NCI-H2029 (cell line): ENCODE measurements around the gene UVRAG.
"Not testable (repeated sequence)": the region's sequence is repeated elsewhere in the genome, so short reads cannot be mapped to it uniquely, and the experiment has no call there.

ENCODE experiments used
- DNase-seq: peaks from one replicate; lab custom pipeline; 2025; lab: John Stamatoyannopoulos, UW

UVRAG gene

DNA sequence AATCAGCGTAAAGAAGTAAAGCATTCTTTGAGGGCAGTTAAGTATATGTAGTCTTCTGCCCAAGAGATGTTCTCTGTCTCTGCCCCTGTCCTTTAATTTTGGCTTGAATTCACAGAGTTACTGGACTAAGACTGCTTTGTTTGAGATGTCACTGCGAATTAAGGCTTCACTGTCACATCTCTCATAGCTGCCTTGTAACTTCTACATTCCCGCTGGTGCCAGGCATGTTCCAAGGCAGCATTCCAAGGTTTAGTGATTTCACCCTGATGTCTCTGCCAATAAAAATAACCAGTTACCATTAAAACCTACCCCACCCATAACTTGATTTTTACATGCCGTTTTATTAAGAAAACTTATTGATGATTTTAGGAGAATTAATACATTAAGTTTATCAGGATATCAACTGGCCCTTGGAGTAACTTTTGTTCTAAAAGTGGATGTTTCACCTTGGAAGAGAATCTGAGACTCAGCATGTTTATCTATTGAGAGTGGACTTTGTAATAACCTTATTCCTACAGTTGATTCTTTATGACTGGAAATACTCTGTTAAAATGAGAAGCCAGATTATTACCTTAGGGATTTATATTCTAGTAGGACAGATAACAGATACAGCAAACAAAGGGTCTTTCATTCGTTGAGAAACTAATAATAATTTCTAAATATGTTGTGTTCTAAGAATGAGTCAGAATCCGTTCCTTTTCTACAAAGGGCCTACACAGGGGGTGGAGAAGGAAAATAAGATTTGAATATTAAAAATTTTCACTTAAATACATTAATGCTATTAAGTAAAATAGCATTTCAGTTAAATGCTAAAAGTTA, 110.2 kb downstream of the UVRAG start:
- no peak for DNase-seq

DNA sequence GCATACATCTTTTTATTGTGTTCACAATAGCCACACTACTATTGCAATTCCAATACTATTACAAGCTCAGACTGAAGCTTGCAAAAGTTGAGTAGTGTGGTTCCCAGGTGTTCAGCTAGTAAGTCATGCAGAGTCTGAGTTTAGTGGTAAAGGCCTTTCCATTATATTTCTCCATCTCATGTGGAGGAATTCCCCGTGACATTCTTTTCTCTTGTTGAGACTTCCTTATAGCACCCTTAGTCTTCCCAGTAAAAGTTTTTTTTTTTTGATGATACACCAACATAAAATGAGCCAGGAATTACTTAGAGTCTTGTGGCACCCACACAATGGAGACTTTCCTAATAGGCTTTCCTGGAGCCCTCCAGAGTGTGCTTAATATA, 110.8 kb downstream of the UVRAG start:
- DNase-seq = no peak

DNA sequence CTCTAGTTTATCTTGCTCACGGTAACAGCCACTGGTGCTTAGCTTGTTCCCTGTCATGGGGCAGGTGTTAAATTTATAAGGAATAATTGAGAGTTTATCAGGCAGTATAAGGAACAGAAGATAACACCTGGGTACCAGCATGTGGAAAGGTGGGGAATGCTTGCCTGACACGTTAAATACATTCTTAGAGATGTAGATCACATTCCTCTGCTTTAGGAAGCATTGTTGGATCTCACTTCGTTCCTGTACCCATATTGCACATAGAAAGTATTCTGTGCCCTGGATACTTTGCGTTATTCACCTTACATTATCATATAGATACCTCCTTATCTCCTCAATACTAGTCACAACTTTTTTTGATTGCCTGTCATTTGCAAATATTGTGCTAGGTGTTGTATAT, 114.7 kb downstream of the UVRAG start:
- DNase-seq = no peak

DNA sequence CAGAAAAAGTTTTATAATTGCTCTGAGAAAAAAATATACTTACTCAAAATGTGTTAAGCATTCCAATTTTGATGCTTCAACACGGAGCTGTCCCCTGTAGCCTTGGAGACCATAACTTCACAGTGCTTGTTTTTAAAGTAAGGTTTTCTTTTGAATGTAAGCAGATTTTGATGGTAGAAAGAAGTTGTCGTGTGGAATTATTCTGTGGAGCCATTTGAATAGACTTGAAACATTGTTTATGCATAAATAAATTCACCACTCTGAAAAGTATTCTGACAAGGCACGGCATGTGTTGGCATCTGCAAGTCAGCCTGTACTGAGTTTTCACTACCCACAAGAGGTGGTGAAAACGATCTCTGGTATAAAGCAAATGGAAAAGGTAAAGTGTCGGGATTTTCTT, 115.5 kb downstream of the UVRAG start:
- DNase-seq = no peak

DNA sequence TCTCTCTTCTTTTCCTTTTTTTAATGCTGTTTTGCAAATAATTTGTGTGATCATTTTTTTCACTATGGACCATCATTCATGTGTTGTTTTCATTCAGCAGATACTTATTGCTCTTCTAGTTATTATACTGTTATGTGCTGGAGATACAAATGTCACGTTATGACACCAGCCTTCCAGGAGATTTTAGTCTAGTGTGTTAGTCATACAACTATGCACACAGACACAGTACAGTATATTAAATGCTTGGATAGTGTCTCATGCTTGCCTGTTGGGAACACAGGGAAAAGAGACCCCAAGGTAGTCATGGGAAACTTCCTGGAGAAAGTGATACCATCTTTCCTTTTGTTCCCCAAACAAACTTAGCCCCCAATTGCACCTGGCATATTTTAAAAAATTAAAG, 116.1 kb downstream of the UVRAG start:
- no peak for DNase-seq

DNA sequence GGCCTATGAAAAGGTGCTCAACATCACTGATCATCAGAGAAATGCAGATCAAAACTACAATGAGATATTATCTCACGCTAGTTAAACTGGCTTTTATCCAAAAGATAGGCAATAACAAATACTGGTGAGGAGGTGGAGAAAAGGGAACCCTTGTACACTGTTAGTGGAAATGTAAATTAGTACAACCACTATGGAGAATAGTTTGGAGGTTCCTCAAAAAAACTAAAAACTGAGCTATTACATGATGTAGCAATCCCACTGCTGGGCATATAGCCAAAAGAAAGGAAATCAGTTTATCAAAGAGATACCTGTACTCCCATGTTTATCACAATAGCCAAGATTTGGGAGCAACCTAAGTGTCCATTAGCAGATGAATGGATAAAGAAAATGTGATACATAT, 118.7 kb downstream of the UVRAG start:
- DNase-seq = not testable (repeated sequence)

DNA sequence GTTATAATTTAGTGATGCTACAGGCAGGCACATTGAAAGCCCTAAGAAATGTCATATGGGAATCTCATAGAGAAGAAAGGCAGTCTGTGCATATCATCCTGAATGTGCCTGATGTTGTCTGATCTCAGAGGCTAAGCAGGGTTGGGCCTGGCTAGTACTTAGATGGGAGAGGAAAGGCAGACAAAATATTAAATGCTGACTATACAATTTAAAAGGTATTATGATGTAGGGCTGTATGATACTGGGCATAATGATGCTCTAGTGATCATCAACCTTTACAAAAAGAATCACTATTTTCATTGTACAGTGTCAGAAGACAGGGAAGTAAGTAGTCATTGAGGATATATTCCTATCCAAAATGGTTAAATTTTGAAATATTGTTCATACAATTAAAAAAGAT, 119.8 kb downstream of the UVRAG start:
- DNase-seq = no peak

DNA sequence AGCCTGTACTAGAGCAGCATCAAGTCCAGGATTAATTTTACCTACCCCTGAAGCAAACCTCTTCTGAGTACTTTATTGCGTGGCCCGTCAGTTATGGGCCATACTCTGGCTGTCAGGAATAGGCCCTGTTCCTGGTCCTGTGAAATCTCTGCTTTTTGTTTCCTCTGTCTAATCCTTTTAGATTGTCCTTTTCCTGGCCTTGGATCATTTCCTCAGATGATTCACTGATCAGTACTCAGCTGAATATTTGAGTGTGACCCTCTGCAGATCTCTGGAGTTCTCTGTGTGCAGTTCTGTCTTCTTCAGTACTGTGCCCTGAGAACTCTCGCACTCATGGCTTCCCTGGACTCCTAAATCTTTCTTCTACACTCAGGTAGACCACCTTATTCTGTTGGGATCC, 123.5 kb downstream of the UVRAG start:
- no peak for DNase-seq

DNA sequence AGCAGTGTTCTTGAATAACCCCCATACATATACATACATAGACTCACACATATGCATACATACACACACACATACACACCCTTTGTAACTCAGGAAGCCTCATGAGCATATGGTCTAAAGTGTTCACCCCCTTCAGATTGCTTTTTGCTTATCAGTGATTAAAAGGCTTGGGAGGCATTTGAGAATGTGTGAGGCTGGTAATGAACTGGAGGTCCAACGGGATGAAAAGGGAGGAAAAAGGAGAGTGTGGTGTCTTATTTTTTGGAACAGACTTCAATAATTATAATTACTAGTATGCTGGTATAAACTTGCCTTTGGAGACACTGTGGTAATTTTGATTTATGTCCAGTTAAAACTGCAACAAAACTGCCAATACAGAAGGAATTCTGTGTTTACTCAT, 124.5 kb downstream of the UVRAG start:
- no peak for DNase-seq

DNA sequence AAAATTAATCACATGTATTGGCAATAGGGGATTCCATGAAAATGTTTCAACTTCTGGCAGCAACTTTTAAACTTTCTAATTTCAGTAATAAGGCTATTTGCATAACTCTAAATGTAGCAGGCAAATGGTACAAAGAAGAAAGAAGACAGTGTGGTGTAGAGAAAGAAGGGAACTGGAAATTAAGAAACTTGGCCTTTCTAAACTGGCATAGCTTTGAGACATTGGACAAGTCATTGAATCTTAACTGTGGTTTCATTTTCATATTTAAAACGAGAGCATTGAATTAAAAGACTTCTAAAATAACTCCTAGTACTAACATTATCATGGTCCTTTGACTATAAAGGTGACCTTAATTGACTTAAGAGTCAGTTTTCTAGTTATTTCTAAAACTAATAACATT, 125.0 kb downstream of the UVRAG start:
- DNase-seq = no peak

DNA sequence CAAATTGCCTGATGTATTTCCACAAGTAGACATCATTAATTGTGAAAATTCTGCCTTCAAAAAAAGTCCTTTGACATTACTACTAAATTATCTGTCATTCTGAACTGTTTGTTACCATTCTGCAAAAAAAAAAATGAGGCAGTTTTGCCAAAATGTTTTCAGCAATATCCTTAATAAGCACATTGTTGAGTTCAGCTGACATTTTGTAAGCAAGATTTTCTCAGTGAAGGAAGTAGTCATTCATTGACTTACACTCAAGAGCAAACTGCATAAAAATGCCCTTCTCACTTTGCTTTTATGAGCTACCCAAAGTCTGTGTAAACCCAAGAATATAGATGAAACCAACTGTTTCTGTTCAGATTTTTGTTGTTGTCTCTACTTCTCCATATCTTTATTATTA, 125.9 kb downstream of the UVRAG start:
- DNase-seq = no peak

DNA sequence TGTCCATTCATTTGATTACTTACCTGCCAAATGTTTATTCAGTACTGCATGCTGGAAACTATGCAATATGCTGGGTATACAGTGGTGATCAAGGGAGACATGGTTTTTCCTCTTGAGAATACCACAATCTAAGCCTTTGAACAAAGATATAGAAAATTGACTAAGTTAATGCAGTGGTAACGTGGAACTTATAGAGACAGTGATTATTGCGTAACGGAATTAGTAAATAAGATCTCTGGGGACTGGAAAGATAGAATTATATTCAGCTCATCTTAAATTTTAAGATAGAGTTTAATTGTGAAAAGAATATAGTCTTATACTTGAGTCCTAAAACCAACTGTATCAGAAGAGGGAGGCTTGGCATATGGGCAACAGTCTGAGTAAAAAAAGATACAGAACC, 129.5 kb downstream of the UVRAG start:
- DNase-seq = no peak

DNA sequence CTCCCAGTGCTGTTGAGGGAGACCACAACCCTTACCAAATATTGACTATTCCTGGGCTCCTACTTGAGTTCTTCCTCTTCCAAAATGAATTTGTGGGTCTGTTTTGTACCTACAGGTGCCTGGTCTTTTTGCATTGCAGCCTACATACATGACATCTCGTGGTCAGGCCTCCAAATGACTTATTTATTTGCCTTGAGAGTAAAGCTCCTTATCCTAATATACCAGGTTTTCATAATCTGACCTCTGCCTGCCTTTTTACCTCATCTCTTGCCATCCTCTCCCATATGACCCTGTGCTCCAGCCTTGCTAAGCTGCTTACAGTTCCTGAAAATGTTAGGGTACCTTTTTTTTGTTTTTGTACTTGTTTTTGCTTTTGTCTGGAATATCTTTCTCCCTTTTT, 130.4 kb downstream of the UVRAG start:
- DNase-seq = no peak

DNA sequence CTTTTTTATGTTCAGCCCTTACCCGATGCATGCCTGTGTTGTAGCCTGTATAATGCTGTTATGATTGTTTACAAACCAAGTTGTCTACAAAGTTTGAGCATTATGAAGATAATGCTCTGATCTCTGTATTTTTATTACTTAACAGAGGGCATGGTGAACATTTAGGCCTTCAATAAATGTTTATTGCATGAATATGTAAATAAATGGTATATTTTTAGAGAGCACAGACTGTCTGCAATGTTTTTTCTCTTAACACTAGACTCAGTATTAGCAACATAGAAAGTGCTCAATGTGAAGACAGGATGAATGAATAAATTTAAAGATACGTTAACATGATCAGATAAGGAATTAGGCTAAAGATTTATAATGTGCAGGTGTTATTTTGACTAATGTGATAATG, 130.9 kb downstream of the UVRAG start:
- DNase-seq = no peak

DNA sequence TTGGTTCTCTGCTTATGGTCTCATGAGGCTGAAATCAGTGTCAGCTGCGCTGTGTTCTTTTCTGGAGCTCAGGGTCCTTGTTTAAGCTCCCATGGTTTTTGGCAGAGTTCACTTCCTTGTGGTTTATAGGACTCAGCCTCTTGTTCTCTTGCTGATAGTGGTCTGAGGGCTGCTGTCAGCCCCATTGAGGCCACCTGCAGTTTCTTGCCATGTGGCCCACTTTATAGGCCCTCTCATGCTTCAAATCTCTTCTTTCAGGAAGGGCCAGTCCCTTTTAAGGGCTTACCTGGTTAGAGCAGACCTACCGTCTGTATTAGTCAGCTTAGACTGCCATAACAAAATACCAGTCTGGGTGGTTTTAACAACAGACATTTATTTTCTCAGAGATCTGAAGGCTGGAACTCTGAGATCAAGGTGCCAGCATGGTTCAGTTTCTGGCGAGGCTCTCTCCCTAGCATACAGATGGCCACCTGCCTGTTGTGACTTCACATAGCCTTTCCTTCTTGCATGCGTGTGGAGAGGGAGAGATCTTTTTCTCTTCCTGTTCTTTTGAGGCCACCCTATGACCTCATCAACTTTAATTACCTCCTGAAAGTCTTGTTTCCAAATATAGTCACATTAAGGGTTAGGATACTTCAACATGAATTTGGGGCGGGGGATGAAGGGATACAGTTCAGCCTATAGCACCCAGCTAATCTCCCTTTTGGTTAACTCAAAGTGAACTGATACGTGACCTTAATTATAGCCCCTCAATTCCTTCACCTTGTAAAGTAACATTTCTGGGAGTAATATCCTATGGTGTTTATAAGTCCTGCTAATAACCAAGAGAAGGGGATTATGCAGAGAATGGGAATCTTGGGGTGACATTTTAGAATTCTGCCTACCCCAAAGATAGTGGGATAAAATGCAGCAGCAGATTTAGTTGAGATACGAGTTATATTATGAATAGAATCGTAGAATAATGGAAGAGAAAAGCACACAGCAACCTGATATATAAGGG, 131.8 kb downstream of the UVRAG start:
- peak; percentile 89 for DNase-seq

DNA sequence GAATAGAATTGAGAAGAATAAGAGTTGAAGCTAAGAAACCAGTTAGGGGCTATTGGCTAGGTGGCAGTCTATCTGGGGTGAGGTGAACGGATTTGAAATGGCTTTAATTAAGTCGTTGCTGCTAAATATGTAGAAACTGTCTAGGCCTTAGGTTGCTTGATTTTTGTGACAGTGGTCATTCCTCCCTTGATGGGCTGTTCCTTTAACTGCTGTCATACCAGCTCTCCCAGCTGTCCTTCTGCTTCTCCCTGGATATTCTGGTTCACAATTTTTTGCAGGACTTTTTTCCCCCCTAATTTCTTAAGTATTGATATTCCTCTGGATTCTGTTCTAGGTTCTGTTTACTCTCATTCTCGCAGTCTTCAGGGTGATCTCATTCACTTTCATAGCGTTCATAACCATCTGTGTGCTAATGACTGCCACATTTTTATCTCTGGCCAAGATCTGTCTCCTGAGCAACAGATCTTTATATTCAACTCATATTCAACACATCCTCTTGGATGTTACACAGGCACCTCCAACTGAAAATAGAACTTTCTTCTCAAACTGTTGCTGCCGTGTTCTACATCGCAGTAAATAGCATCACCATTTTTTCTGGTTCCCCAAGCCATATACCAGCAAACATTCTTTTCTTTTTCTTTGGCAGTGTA, 134.1 kb downstream of the UVRAG start:
- no peak for DNase-seq

DNA sequence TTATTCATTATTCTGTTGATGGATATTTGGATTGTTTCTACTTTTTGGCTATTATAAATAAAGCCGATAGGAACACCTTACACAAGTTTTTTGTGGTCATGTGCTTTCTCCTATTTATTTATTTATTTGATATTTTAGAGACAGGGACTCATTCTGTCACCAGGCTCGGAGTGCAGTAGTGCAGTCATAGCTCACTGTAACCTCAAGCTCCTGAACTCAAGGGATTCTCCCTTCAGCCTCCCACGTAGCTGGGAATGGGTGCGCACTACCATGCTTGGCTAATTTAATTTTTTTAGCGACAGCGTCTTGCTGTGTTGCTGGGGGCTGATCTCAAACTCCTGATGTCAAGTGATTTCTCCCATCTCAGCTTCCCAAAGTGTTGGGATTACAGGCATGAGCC, 135.1 kb downstream of the UVRAG start:
- no peak for DNase-seq

DNA sequence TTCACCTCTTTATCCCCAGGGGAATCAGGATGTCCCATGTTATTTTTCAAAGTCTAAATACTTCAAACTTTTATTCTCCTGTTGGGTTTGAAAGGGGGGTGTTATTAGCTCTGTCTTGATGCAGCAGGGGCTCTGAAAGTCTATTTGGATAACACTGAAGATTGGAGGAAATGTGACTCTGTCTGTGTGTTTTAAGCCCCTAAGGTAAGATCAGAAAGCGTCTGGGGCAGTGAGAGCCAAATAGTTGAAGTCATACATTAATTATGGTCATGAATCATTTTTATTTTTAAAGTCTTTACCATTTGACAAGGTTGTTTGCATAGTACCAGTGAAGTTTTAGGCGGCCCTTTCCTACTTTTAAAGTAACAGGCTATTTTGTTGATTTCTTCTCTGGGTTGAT, 139.0 kb downstream of the UVRAG start:
- no peak for DNase-seq

DNA sequence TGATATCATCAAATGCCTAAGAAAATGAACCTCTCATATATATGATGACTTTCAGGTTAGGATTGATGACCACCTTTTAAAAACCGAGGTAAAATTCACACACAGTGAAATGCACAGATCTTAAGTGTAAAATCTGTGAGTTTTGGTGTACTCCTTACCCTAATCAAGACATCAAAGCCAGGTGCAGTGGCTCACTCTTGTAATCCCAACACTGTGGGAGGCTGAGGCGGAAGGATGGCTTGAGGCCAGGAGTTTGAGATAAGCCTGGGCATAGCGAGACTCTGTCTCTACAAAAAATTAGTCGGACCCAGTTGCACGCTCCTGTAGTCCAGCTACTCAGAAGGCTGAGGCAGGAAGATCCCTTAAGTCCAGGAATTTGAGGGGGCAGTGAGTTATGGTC, 140.4 kb downstream of the UVRAG start:
- DNase-seq = no peak

DNA sequence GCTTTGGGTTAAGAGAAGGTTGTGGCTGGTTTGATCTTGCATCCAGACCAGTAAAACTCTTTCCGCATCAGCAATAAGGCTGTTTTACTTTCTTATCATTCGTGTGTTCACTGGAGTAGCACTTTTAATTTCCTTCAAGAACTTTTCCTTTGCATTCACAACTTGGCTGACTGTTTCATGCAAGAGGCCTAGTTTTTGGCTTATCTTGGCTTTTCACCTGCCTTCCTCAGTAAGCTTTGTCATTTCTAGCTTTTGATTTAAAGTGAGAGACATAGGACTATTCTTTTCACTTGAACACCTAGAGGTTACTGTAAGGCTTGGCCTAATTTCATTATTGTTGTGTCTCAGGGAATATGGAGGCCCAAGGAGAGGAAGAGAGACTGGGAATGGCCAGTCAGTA, 144.5 kb downstream of the UVRAG start:
- DNase-seq = no peak

DNA sequence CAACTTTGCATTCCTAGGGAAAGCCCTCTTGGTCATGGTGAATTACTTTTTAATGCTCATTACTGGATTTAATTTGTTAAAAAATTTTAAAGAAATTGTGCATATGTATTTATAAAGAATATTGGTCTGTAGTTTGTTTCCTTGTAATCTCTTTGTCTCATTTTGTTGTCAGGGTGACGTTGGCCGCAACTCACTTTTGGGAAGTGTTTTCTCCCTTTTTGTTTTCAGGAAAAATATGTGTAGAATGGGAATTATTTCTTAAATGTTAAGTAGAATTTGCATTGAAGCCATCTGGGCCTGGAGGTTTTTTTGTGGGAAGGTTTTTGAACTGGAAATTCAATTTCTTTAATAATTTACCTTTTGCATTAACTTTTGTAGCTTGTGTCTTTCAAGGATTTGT, 149.1 kb downstream of the UVRAG start:
- no peak for DNase-seq

DNA sequence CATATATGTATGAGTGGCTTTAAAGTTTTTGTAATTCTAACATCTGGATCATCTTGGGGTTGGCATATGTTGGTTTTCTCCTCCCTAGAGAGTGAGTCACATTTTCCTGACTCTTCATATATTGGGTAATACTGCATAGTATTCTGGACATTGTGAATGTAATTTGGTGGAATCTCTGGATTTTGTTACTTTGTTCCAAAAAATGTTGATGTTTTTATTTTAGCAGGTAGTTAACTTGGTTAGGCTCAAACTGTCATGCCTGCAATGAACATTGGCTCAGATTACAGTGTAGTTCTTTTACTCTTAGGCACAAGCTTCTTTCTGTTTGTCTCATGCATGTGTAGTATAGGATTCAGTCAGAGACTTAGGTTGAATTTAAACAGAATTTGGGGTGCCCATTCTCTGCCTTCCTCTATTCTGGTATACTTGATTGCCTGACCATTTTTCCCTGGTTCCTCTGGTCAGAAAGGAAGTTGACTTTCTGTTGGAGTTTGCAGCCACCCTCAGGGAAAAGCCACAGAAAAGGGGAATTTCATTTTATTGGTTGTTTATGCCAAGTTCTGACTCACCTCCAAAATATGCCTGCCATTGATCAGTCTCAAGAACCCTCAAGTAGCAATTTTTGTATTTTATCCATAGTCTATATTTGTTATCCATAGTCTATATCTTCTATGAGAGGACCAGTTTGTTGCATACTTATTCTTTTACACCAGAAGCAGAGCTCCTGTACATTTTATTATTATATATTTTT, 151.7 kb downstream of the UVRAG start:
- no peak for DNase-seq
